GM18508 (cell line): ENCODE results near the gene SH3RF1.
"Not testable (repeated sequence)": the region's sequence is repeated elsewhere in the genome, so short reads cannot be mapped to it uniquely, and the experiment has no call there.

Experiments used
- ATAC-seq: cut with Tn5 transposase; IDR thresholded peaks from one replicate; pipeline ENCODE4 v1.9.1; 2021; ENCODE audit warnings: moderate number of reproducible peaks; ENCODE audit not compliant: insufficient read depth, unreplicated experiment

SH3RF1 gene

GRCh38 chr4:169278624-169279023 lies 7.9 kb upstream of the SH3RF1 start:
- ATAC-seq = no peak

DNA sequence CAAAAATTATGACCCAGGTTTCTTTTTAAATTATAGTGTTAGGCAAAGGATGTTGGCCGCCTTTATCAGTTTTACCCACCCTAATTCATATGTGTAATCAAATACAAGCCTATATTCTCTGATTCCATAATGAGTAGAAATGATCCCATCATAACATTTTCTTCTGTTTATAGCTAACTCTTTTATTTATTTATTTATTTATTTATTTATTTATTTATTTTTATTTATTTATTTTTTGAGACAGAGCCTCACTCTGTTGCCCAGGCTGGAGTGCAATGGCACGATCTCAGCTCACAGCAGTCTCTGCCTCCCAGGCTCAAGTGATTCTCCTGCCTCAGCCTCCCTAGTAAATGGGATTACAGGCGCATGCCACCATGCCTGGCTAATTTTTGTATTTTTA lies 7.1 kb upstream of the SH3RF1 start:
- not testable (repeated sequence) for ATAC-seq

GRCh38 chr4:169275180-169275579 lies 4.4 kb upstream of the SH3RF1 start:
- no peak for ATAC-seq

GRCh38 chr4:169274033-169274432 lies 3.3 kb upstream of the SH3RF1 start:
- ATAC-seq = no peak

DNA sequence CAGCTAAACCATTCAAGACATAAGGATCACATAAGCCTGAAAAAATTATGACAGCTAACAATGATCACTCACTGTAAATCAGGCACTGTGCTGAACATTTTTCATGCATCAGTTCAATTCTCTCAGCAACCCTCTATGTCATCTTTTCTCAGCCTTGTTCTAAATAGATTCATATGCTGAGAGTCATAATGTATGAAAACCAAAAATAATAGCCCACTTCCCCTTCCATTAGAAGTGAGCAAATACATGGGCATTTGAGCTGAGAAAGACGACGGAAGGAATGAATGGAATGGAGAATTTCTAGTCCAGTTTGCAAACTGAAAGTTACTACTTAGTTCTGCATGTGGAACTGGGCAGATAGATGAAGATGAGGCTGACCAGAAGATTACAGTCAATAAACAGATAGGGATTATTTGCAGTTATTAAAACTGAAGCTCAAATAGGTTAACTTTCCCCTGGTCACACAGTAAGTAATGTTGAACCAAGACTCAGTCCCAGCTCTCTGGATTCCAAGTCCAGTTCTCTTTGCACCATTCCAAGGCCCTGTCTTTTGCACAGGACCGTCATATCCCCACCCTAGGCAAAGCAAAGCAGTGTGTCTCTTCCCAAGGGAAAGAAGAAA lies 1.6 kb upstream of the SH3RF1 start:
- ATAC-seq = no peak

GRCh38 chr4:169271692-169272007 lies 894 bp upstream of the SH3RF1 start:
- ATAC-seq = no peak

DNA sequence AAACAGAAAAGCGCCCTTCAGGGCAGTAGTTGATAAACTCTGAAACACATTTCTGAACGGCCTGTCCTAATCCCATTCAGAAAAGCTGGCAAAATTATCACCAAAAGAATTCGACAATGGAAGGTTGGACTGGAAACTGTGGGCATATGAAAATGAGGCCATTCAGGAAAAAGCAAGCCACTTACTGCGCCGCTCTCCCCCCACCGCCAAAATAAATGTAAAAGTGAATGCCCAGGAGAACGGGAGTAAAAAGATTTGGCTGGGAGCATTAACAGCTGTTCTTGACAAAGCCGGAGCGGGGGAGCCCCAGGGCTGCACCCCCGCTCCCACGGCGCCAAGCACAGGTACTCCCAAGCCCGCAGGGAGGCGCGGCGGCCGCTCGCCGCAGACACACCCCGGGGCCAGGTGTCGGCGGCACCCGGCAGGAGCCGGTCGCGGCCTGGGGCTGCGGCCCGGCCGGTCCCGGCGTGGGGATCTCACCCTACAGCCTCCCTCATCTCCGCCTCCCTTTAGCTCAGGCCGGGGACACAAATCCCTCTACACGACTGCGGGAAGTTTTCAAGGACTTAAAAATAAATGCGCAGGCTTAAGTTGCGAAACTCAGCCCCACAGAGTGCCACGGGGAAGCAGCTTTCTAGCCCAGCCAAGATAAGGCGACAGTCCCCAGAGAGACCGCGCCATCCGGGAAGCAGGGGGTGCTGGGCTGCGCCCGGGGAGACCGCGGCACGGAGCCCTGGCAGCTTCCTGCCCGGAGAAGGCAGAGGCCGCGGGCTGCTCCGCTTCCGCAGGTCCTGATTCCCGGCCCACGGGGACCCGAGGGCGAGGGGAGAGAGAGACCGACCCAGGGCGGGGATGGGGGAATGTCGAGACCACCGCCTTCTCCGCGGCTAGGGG lies 593 bp downstream of the SH3RF1 start:
- ATAC-seq = peak; percentile 31

DNA sequence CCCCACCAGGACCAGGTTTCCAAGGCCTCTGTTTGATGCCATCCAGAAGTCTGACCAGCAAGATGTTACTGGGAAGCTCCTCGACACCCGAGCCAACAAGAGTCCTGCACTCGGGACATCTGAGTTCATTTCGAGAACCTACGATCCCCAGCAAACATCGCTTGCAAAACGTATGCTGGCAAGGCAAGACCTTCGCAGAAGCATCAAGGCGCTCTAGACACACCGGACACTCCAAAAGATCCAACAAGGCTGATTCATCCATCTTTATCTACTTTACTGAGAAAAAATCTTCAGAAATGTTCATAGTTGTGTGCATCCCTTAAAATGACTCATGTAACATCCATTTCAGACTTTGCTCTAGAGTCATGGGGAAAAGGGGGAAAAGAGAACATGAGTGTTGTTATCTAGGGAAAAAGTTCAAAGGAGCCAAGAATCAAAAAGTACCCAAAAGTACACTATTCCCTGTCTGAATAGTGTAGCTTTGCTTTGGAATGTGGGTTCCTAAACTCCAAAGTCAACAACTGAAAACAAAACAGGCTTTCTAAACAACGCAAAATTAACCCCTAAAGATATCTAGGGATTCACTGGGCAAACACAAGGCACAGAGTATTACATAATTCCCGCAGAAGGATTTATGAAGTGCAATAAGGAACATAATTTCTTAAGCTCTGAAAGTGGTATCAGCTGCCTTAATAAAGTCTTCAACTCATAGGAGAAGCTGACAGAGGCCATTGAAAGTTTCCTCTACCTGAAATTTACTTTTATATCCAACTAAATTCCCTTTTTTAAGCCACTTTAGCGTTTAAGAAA lies 1.6 kb downstream of the SH3RF1 start:
- no peak for ATAC-seq

- no peak for ATAC-seq
These were observed 3.7 kb downstream of the SH3RF1 start for GRCh38 chr4:169267070-169267469.

DNA sequence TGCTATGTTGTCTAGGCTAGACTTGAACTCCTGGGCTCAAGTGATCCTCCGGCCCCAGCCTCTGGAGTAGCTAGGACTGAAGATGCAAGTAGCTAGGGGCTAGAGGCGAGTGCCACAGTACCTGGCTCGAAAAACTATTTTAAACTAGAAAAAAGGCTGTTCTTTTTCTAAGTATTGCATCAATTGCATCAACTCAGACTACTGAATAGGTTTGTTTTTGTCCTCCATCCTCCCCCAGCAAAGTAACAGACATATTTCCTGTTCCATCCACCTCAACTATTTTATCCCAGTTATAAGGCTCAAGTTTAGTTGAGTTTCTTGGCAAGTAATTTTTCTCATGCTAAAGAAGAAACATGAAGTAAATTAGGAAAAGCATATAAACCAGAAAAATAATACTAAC lies 4.1 kb downstream of the SH3RF1 start:
- ATAC-seq = no peak

GRCh38 chr4:169266081-169266480 lies 4.7 kb downstream of the SH3RF1 start:
- ATAC-seq = no peak

GRCh38 chr4:169263791-169264392 lies 6.9 kb downstream of the SH3RF1 start:
- no peak for ATAC-seq

DNA sequence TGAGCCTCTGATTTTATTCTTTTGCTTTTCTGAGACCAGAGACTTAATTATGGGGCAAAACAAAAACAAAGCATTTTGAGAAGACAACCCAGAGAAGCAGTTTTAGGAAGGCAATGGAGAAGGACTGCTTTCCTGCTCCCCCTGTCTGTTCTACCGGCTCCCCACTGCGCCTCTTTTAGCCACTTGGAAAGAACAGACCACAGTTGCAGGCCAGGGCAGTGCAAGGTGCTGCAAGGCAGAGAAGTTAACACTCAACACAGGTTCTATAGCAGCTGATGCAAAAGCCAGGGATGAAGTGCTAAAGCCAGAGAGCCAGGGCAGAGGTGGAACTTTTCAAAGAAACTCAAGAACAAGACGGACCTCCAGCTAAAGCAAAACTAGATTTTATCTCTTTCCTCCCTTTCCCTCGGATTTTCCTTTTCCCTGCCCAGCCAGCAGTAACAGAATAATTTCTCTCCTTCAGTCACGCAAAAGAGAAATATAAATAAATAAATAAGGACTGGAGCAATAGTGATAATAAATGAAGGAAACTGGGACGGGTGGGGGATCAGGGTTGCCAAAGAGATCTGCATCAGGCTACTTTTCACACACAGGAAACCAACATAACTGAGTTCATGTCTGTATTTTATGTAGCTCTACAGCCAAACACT lies 10.4 kb downstream of the SH3RF1 start:
- ATAC-seq = no peak

DNA sequence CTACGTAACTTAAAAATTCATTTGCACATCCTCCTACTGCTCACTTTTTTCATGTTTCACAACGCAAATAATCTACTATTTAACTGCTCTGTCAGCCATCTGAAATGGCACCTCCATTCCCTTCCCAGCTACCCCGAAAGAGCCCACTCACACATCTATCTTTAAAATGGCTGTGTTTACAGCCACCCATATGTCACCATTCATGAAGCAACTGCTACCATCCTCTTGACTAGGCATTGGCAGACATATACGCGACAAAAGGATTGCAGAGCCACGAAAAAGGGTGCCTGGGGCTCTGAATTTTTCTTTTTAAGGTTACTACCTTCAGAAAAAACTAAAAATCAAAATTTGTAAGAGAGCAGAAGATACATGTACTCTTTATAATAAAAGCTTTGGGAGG lies 11.5 kb downstream of the SH3RF1 start:
- ATAC-seq = no peak

GRCh38 chr4:169258141-169258540 lies 12.6 kb downstream of the SH3RF1 start:
- ATAC-seq = no peak

- no peak for ATAC-seq
These were observed 13.6 kb downstream of the SH3RF1 start for GRCh38 chr4:169256856-169257761.

GRCh38 chr4:169256101-169256612 lies 14.6 kb downstream of the SH3RF1 start:
- no peak for ATAC-seq

GRCh38 chr4:169254546-169254983 lies 16.2 kb downstream of the SH3RF1 start:
- no peak for ATAC-seq

GRCh38 chr4:169253904-169254303 lies 16.9 kb downstream of the SH3RF1 start:
- ATAC-seq = no peak
